Measurements from ENCODE around the gene CCDC73. TPM values are rescaled to one million over a fixed set of nuclear protein-coding genes. Genes with fewer than 3 reads are reported as not detected.
"Not testable (repeated sequence)": the region's sequence is repeated elsewhere in the genome, so short reads cannot be mapped to it uniquely, and the experiment has no call there.

Gene CCDC73
- total and polyA plus RNA-seq, 4 donors = 0.06 to 0.36 (median 0.33) TPM; not detected in 1

GRCh38 chr11:32729976-32730375, 64.5 kb downstream of the CCDC73 start:
- Histone ChIP-seq H3K27me3 (ENCODE audit: control insufficient read depth, insufficient read depth, low read length) (no peaks in the 10 kb centered on the region), H3K4me3 (ENCODE audit: low read depth, low read length) (no peak overlapping the region), H3K36me3 (ENCODE audit: control insufficient read depth, insufficient read depth, low read length) (no peaks in the 10 kb centered on the region), H3K4me1 (ENCODE audit: control insufficient read depth, insufficient read depth, low read length) (no peaks in the 10 kb centered on the region), H3K27ac (ENCODE audit: low read depth, low read length) (no peak overlapping the region), H3K9me3 (ENCODE audit: control insufficient read depth, insufficient read depth, low read length) (peaks cover 3% of the 10 kb centered on the region)
- WGBS (ENCODE audit: insufficient coverage) = no CpG with 5 or more reads among the region's 1 CpG
- DNase-seq (ENCODE audit: low read depth in 4 of 6, low spot score in 6 of 6) = no peak

GRCh38 chr11:32723332-32723731, 71.1 kb downstream of the CCDC73 start:
- no peaks in the 10 kb centered on the region for H3K36me3 ChIP-seq (ENCODE audit: control insufficient read depth, insufficient read depth, low read length)
- H3K9me3 ChIP-seq (ENCODE audit: control insufficient read depth, insufficient read depth, low read length) = no peaks in the 10 kb centered on the region
- H3K4me1 ChIP-seq (ENCODE audit: control insufficient read depth, insufficient read depth, low read length) = no peaks in the 10 kb centered on the region
- no peak overlapping the region for H3K27ac ChIP-seq (ENCODE audit: low read depth, low read length)
- WGBS (ENCODE audit: insufficient coverage) = 83% methylated on average over 1 of the region's 3 CpGs
- DNase-seq (ENCODE audit: low read depth in 4 of 6, low spot score in 6 of 6) = no peak
- H3K27me3 ChIP-seq (ENCODE audit: control insufficient read depth, insufficient read depth, low read length) = no peaks in the 10 kb centered on the region
- no peak overlapping the region for H3K4me3 ChIP-seq (ENCODE audit: low read depth, low read length)

- Histone ChIP-seq H3K27ac (ENCODE audit: low read depth, low read length) (no peak overlapping the region), H3K4me3 (ENCODE audit: low read depth, low read length) (no peak overlapping the region), H3K27me3 (ENCODE audit: control insufficient read depth, insufficient read depth, low read length) (no peaks in the 10 kb centered on the region), H3K36me3 (ENCODE audit: control insufficient read depth, insufficient read depth, low read length) (no peaks in the 10 kb centered on the region), H3K9me3 (ENCODE audit: control insufficient read depth, insufficient read depth, low read length) (no peaks in the 10 kb centered on the region), H3K4me1 (ENCODE audit: control insufficient read depth, insufficient read depth, low read length) (no peaks in the 10 kb centered on the region)
- DNase-seq (ENCODE audit: low read depth in 4 of 6, low spot score in 6 of 6) = no peak
Observed at GRCh38 chr11:32722255-32722654, 72.2 kb downstream of the CCDC73 start.

- Histone ChIP-seq H3K4me1 (ENCODE audit: control insufficient read depth, insufficient read depth, low read length) (no peaks in the 10 kb centered on the region), H3K4me3 (ENCODE audit: low read depth, low read length) (no peak overlapping the region), H3K36me3 (ENCODE audit: control insufficient read depth, insufficient read depth, low read length) (no peaks in the 10 kb centered on the region), H3K27me3 (ENCODE audit: control insufficient read depth, insufficient read depth, low read length) (no peaks in the 10 kb centered on the region), H3K9me3 (ENCODE audit: control insufficient read depth, insufficient read depth, low read length) (no peaks in the 10 kb centered on the region), H3K27ac (ENCODE audit: low read depth, low read length) (no peak overlapping the region)
- DNase-seq (ENCODE audit: low read depth in 4 of 6, low spot score in 6 of 6) = peak in 2 of 6 donors; percentile 2 to 17
- no CpG with 5 or more reads among the region's 1 CpG for WGBS (ENCODE audit: insufficient coverage)
Observed at GRCh38 chr11:32713496-32713895, 81.0 kb downstream of the CCDC73 start.

- WGBS (ENCODE audit: insufficient coverage) = no CpG with 5 or more reads among the region's 3 CpGs
- not testable (repeated sequence) for H3K27ac ChIP-seq (ENCODE audit: low read depth, low read length); H3K27me3 ChIP-seq (ENCODE audit: control insufficient read depth, insufficient read depth, low read length); H3K9me3 ChIP-seq (ENCODE audit: control insufficient read depth, insufficient read depth, low read length); H3K36me3 ChIP-seq (ENCODE audit: control insufficient read depth, insufficient read depth, low read length); H3K4me1 ChIP-seq (ENCODE audit: control insufficient read depth, insufficient read depth, low read length); DNase-seq (ENCODE audit: low read depth in 4 of 6, low spot score in 6 of 6); H3K4me3 ChIP-seq (ENCODE audit: low read depth, low read length)
Observed at GRCh38 chr11:32708978-32709377, 85.5 kb downstream of the CCDC73 start.

- DNase-seq (ENCODE audit: low read depth in 4 of 6, low spot score in 6 of 6) = no peak
- H3K4me1 ChIP-seq (ENCODE audit: control insufficient read depth, insufficient read depth, low read length) = no peaks in the 10 kb centered on the region
- H3K9me3 ChIP-seq (ENCODE audit: control insufficient read depth, insufficient read depth, low read length) = no peaks in the 10 kb centered on the region
- H3K4me3 ChIP-seq (ENCODE audit: low read depth, low read length) = no peak overlapping the region
- no peak overlapping the region for H3K27ac ChIP-seq (ENCODE audit: low read depth, low read length)
- H3K27me3 ChIP-seq (ENCODE audit: control insufficient read depth, insufficient read depth, low read length) = no peaks in the 10 kb centered on the region
- no CpG with 5 or more reads among the region's 7 CpGs for WGBS (ENCODE audit: insufficient coverage)
- no peaks in the 10 kb centered on the region for H3K36me3 ChIP-seq (ENCODE audit: control insufficient read depth, insufficient read depth, low read length)
Observed at GRCh38 chr11:32706985-32707741, 87.3 kb downstream of the CCDC73 start.

- 91% methylated on average over 9 of the region's 12 CpGs for WGBS (ENCODE audit: insufficient coverage)
Observed at GRCh38 chr11:32705309-32706033, 89.0 kb downstream of the CCDC73 start.

GRCh38 chr11:32704775-32705174, 89.7 kb downstream of the CCDC73 start:
- WGBS (ENCODE audit: insufficient coverage) = 89% methylated on average over 1 of the region's 5 CpGs
- no peak overlapping the region for H3K27ac ChIP-seq (ENCODE audit: low read depth, low read length)
- H3K9me3 ChIP-seq (ENCODE audit: control insufficient read depth, insufficient read depth, low read length) = no peaks in the 10 kb centered on the region
- no peaks in the 10 kb centered on the region for H3K4me1 ChIP-seq (ENCODE audit: control insufficient read depth, insufficient read depth, low read length)
- no peak for DNase-seq (ENCODE audit: low read depth in 4 of 6, low spot score in 6 of 6)
- no peak overlapping the region for H3K4me3 ChIP-seq (ENCODE audit: low read depth, low read length)
- H3K36me3 ChIP-seq (ENCODE audit: control insufficient read depth, insufficient read depth, low read length) = no peaks in the 10 kb centered on the region
- H3K27me3 ChIP-seq (ENCODE audit: control insufficient read depth, insufficient read depth, low read length) = no peaks in the 10 kb centered on the region

More at GRCh38 chr11:32705309-32706033, 89.0 kb downstream of the CCDC73 start:
- H3K27ac ChIP-seq (ENCODE audit: low read depth, low read length) = no peak overlapping the region
- H3K4me3 ChIP-seq (ENCODE audit: low read depth, low read length) = no peak overlapping the region
- no peaks in the 10 kb centered on the region for H3K4me1 ChIP-seq (ENCODE audit: control insufficient read depth, insufficient read depth, low read length)
- no peaks in the 10 kb centered on the region for H3K27me3 ChIP-seq (ENCODE audit: control insufficient read depth, insufficient read depth, low read length)
- no peaks in the 10 kb centered on the region for H3K9me3 ChIP-seq (ENCODE audit: control insufficient read depth, insufficient read depth, low read length)
- DNase-seq (ENCODE audit: low read depth in 4 of 6, low spot score in 6 of 6) = no peak
- H3K36me3 ChIP-seq (ENCODE audit: control insufficient read depth, insufficient read depth, low read length) = no peaks in the 10 kb centered on the region

- Histone ChIP-seq H3K9me3 (ENCODE audit: control insufficient read depth, insufficient read depth, low read length) (no peaks in the 10 kb centered on the region), H3K27ac (ENCODE audit: low read depth, low read length) (no peak overlapping the region), H3K4me1 (ENCODE audit: control insufficient read depth, insufficient read depth, low read length) (no peaks in the 10 kb centered on the region), H3K36me3 (ENCODE audit: control insufficient read depth, insufficient read depth, low read length) (no peaks in the 10 kb centered on the region), H3K27me3 (ENCODE audit: control insufficient read depth, insufficient read depth, low read length) (no peaks in the 10 kb centered on the region), H3K4me3 (ENCODE audit: low read depth, low read length) (no peak overlapping the region)
- WGBS (ENCODE audit: insufficient coverage) = 98% methylated on average over 6 of the region's 6 CpGs
- DNase-seq (ENCODE audit: low read depth in 4 of 6, low spot score in 6 of 6) = no peak
Observed at GRCh38 chr11:32704261-32704660, 90.2 kb downstream of the CCDC73 start.

GRCh38 chr11:32701616-32702015, 92.8 kb downstream of the CCDC73 start:
- no peaks in the 10 kb centered on the region for H3K36me3 ChIP-seq (ENCODE audit: control insufficient read depth, insufficient read depth, low read length)
- H3K9me3 ChIP-seq (ENCODE audit: control insufficient read depth, insufficient read depth, low read length) = no peaks in the 10 kb centered on the region
- no peak for DNase-seq (ENCODE audit: low read depth in 4 of 6, low spot score in 6 of 6)
- no peaks in the 10 kb centered on the region for H3K27me3 ChIP-seq (ENCODE audit: control insufficient read depth, insufficient read depth, low read length)
- H3K4me3 ChIP-seq (ENCODE audit: low read depth, low read length) = no peak overlapping the region
- no peak overlapping the region for H3K27ac ChIP-seq (ENCODE audit: low read depth, low read length)
- no peaks in the 10 kb centered on the region for H3K4me1 ChIP-seq (ENCODE audit: control insufficient read depth, insufficient read depth, low read length)
- WGBS (ENCODE audit: insufficient coverage) = no CpG with 5 or more reads among the region's 1 CpG
